Mesothelial cell of epicardium (in vitro differentiated cells): ENCODE measurements around the gene OPTC. TPM values are rescaled to one million over a fixed set of nuclear protein-coding genes. Genes with fewer than 3 reads are reported as not detected.

Experiments
- DNase-seq, 2 experiments: peaks; one replicate each; pipeline ENCODE4 v3.0.0; 2021; ENCODE audit warnings: low spot score in 2 of 2; ENCODE audit not compliant: unreplicated experiment in 2 of 2
- H3K27ac Mint-ChIP-seq: 2 replicates; pipeline ENCODE4 v1.8.0; 2021; ENCODE audit warnings: mixed read lengths
- H3K27me3 Mint-ChIP-seq: 2 replicates; pipeline ENCODE4 v1.8.0; 2021; ENCODE audit warnings: low read depth, mixed read lengths
- H3K36me3 Mint-ChIP-seq: 2 replicates; pipeline ENCODE4 v1.8.0; 2021; ENCODE audit warnings: mixed read lengths
- H3K4me1 Mint-ChIP-seq: 2 replicates; pipeline ENCODE4 v1.8.0; 2021; ENCODE audit warnings: mixed read lengths
- H3K4me3 Mint-ChIP-seq: 2 replicates; pipeline ENCODE4 v1.8.0; 2021; ENCODE audit warnings: mild to moderate bottlenecking, moderate library complexity, mixed read lengths
- H3K9me3 Mint-ChIP-seq: 2 replicates; pipeline ENCODE4 v1.8.0; 2021; ENCODE audit warnings: mixed read lengths
- total RNA-seq: library from RNA; stranded (reverse); gene quantifications from 3 replicates; pipeline ENCODE4 v1.2.1, GENCODE V29; 2021
- TF ChIP-seq, protein P1 (sequence below): fragments of 200-600 bp; sonication (generic); IDR thresholded peaks from one replicate; pipeline ENCODE4 v1.5.0; 2021; ENCODE audit warnings: antibody characterized with exemption; ENCODE audit not compliant: unreplicated experiment

OPTC gene
- total RNA-seq, 1 donor from 2014 or later, result not detected

DNA sequence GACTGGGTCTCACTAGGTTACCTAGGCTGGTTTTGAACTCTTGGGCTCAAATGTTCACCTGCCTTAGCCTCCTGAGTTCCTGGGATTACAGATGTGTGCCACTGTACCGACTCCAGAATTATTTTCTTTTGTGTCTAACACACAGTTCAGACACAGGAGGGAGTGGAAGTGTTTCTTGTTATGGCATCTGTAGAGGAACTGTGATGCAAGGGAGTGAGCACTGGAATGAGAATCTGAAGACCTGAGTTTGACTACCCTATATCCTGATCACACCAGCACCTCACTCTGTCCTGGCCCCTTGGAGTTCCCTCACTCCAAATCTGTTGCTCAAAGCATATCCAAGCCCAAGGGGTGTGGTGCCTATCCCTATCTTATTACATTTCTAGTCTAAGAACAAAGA, 15.2 kb downstream of the OPTC start:
- Mint-ChIP-seq H3K36me3 (no peaks in the 10 kb centered on the region), H3K4me1 (peaks cover 72% of the 10 kb centered on the region), H3K27me3 (no peaks in the 10 kb centered on the region), H3K9me3 (no peaks in the 10 kb centered on the region), H3K27ac (peak overlapping the region; percentile 90), H3K4me3 (no peak overlapping the region)
- TF ChIP-seq, protein P1, sequence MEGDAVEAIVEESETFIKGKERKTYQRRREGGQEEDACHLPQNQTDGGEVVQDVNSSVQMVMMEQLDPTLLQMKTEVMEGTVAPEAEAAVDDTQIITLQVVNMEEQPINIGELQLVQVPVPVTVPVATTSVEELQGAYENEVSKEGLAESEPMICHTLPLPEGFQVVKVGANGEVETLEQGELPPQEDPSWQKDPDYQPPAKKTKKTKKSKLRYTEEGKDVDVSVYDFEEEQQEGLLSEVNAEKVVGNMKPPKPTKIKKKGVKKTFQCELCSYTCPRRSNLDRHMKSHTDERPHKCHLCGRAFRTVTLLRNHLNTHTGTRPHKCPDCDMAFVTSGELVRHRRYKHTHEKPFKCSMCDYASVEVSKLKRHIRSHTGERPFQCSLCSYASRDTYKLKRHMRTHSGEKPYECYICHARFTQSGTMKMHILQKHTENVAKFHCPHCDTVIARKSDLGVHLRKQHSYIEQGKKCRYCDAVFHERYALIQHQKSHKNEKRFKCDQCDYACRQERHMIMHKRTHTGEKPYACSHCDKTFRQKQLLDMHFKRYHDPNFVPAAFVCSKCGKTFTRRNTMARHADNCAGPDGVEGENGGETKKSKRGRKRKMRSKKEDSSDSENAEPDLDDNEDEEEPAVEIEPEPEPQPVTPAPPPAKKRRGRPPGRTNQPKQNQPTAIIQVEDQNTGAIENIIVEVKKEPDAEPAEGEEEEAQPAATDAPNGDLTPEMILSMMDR, result no peak
- DNase-seq, result no peak

DNA sequence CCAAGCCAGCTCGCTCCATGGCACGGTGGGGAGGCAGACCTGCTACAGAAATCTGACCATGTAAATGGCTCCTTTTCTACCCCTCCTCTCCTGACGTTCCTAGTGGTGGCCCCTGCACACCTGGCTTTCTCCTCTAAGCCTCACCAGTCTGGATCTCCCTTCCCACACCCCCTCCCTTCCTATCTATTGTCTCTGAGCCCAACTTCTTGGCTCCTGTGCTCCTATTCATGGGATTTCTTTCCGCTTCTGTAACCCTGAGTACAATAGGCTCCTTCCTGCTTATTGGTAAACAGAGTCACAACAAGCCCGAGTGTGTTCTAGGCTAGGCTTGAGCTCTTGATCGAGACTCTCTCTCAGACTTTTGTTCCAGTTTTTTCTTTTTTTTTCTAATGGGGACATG, 17.6 kb downstream of the OPTC start:
- Mint-ChIP-seq H3K27me3 (no peaks in the 10 kb centered on the region), H3K4me1 (peaks cover 80% of the 10 kb centered on the region), H3K27ac (peak overlapping the region; percentile 95), H3K9me3 (no peaks in the 10 kb centered on the region), H3K4me3 (no peak overlapping the region), H3K36me3 (no peaks in the 10 kb centered on the region)
- TF ChIP-seq, protein P1, result no peak
- DNase-seq, result no peak

DNA sequence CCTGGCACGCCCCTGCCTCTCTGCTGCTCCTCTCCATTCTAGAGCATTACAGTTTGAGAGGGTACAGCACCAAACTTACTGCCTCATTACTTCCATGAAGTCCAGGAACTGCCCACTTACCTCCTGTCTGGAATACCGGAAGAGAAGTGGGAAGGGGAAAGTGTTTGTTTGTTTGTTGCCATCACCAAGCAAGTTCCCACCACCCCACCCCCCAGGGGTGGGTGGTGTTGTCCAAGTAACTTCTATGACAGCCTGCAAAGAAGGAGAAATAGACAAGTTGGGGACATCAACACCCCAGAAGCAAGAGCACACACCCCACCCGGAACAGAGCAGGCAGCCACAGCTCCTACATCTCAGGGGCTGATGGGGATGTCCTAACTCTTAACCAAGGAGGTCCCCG, 18.0 kb downstream of the OPTC start:
- H3K36me3 Mint-ChIP-seq, result no peaks in the 10 kb centered on the region
- H3K27me3 Mint-ChIP-seq, result no peaks in the 10 kb centered on the region
- TF ChIP-seq, protein P1, result no peak
- H3K9me3 Mint-ChIP-seq, result no peaks in the 10 kb centered on the region
- peak overlapping the region; percentile 95 for H3K27ac Mint-ChIP-seq
- DNase-seq, result no peak
- H3K4me1 Mint-ChIP-seq, result peaks cover 80% of the 10 kb centered on the region
- no peak overlapping the region for H3K4me3 Mint-ChIP-seq

DNA sequence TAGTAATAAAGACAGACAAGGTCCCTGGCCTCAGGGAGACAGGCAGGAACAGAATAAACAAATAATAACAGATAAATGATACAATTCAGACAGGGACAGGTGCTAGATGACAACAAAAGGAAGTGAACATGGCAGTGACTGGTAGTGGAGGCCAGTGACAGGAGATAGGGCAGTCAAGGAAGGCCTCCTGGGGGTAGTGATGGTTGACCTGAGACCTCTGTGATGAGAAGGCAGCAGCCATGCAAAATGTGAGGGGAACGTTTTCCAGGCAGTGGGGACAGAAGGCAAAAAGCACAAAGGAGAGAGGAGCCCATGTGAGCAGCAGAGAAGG, 18.5 kb downstream of the OPTC start:
- Mint-ChIP-seq H3K4me1 (peaks cover 80% of the 10 kb centered on the region), H3K36me3 (no peaks in the 10 kb centered on the region), H3K4me3 (no peak overlapping the region), H3K27ac (peak overlapping the region; percentile 95), H3K9me3 (no peaks in the 10 kb centered on the region), H3K27me3 (no peaks in the 10 kb centered on the region)
- no peak for DNase-seq
- TF ChIP-seq, protein P1, result no peak

DNA sequence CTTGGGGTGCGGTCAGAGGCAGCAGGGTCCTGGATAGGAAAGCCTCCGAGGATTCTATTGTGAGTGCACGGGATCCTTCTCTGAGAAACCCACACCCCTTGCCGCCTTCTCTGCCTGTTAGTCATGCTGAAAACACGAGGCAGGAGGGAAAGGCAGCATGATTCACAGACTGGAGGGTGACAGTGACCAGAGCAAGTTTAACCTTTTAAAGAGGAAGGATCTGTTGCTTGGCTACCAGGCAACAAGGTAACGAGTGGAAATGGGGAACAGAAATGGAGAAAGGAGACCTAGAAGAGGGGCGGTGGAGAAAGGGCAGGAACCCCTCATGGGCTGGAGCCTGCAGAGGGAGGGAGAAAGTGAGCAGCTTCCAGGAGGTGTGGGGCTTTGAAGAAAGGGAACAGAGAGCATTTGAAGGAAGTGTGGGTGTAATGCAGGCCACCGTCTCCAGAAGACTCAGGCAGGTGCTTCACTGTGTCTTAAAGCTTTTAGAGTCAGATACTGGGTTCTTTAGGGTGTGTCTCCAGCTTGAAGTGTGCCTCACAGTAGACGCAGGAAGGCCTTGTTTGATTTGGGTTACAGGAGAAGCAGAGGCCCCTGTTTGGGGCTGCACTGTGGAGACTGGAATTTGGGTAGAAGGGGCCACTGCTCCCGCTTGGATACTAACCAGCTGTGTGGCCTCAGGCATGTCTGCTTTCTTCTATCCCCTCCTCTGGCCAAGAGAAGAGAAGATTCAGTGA, 19.1 kb downstream of the OPTC start:
- TF ChIP-seq, protein P1, result no peak
- peak overlapping the region; percentile 9 for H3K4me3 Mint-ChIP-seq
- H3K27me3 Mint-ChIP-seq, result no peaks in the 10 kb centered on the region
- peaks cover 79% of the 10 kb centered on the region for H3K4me1 Mint-ChIP-seq
- no peaks in the 10 kb centered on the region for H3K36me3 Mint-ChIP-seq
- peak overlapping the region; percentile 95 for H3K27ac Mint-ChIP-seq
- H3K9me3 Mint-ChIP-seq, result no peaks in the 10 kb centered on the region
- DNase-seq, result no peak
